Panc1 (cell line): ENCODE data around the gene RIMS1.

Experiments used
- POLR2AphosphoS5 ChIP-seq: IDR thresholded peaks from 2 replicates; pipeline ENCODE4 v1.6.1; 2012; ENCODE audit warnings: mild to moderate bottlenecking, low read depth, low read length, moderate library complexity
- TF ChIP-seq, protein P1 (sequence below): fragments of 450-650 bp; IDR thresholded peaks from 2 replicates; pipeline ENCODE4 v1.5.1; 2017; ENCODE audit warnings: mild to moderate bottlenecking

DNA sequence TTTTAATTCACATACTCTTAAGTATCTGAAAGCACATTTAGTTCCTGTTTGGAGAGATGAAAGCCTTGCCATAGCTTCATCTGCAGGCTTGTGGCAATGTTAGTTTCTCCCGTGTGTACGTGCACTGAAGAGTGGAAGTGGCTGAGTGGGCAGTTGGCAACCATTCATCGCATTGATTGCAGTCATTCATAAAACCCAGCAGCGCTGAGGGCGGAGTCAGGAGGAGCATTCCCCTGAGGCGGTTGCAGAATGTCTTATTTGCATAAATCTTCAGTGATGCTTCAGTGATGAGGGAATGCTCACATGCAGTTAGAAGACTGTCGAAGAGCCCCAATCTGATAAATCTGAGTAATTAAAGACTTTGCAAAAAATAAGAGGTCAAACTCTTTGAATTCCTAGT lies 79.1 kb downstream of the RIMS1 start:
- no peak for TF ChIP-seq POLR2AphosphoS5
- TF ChIP-seq, protein P1, sequence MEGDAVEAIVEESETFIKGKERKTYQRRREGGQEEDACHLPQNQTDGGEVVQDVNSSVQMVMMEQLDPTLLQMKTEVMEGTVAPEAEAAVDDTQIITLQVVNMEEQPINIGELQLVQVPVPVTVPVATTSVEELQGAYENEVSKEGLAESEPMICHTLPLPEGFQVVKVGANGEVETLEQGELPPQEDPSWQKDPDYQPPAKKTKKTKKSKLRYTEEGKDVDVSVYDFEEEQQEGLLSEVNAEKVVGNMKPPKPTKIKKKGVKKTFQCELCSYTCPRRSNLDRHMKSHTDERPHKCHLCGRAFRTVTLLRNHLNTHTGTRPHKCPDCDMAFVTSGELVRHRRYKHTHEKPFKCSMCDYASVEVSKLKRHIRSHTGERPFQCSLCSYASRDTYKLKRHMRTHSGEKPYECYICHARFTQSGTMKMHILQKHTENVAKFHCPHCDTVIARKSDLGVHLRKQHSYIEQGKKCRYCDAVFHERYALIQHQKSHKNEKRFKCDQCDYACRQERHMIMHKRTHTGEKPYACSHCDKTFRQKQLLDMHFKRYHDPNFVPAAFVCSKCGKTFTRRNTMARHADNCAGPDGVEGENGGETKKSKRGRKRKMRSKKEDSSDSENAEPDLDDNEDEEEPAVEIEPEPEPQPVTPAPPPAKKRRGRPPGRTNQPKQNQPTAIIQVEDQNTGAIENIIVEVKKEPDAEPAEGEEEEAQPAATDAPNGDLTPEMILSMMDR, result no peak
